ENCODE measurements around the gene OMA1.

- no peak for TF ChIP-seq TAF1 (IDR thresholded peaks at IDR 0.05; ENCODE audit: borderline replicate concordance, low read depth, low read length)
- no peak for TF ChIP-seq CTCF (IDR thresholded peaks at IDR 0.05)
- no peak for TF ChIP-seq RAD21 (IDR thresholded peaks at IDR 0.05; ENCODE audit: low read length)
- TF ChIP-seq, protein P1, sequence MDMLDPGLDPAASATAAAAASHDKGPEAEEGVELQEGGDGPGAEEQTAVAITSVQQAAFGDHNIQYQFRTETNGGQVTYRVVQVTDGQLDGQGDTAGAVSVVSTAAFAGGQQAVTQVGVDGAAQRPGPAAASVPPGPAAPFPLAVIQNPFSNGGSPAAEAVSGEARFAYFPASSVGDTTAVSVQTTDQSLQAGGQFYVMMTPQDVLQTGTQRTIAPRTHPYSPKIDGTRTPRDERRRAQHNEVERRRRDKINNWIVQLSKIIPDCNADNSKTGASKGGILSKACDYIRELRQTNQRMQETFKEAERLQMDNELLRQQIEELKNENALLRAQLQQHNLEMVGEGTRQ (IDR thresholded peaks at IDR 0.05; ENCODE audit: borderline replicate concordance, low read depth, low read length), result no peak
- TF ChIP-seq, protein P2, sequence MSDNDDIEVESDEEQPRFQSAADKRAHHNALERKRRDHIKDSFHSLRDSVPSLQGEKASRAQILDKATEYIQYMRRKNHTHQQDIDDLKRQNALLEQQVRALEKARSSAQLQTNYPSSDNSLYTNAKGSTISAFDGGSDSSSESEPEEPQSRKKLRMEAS (IDR thresholded peaks at IDR 0.05; ENCODE audit: low read depth), result no peak
- no peak for TF ChIP-seq FOXM1 (IDR thresholded peaks at IDR 0.05; ENCODE audit: low read depth)
- TF ChIP-seq ZBTB33 (IDR thresholded peaks at IDR 0.05; ENCODE audit: borderline replicate concordance, low read depth), result no peak
- no peak for TF ChIP-seq REST (IDR thresholded peaks at IDR 0.05; ENCODE audit: low read depth, low read length)
Measured at GRCh38 chr1:58480191-58480590, 66.3 kb downstream of the OMA1 start.
